ENCODE data around the gene HSPB2.

DNA sequence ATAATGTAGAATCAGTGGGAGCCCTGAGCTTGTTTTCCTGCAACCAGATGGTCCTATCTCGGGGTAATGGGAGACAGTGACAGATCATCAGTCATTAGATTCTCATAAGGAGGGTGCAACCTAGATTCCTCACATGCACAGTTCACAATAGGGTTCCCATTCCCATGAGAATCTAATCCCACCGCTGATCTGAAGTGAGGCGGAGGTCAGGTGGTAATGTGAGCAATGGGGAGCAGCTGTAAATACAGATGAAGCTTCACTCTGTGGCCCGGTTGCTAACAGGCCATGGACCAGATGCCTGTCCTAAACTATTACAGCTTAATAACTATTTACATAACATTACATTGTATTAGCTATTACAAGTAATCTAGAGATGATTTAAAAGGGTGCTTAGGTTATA lies 41.6 kb downstream of the HSPB2 start:
- TF ChIP-seq EZH2 (IDR thresholded peaks at IDR 0.05) (no peak), POLR2AphosphoS5 (IDR thresholded peaks at IDR 0.05; ENCODE audit: borderline replicate concordance, low read depth, low read length) (no peak)

All from SK-N-MC (cell line).